OCI-LY3 (cell line): ENCODE measurements around the gene MAPK8IP2.

ENCODE experiments used
- H2AFZ ChIP-seq: fragments of 200-600, 300-600 bp; shearing (Covaris generic); 2 replicates; pipeline ENCODE4 v1.6.0; 2014; ENCODE audit warnings: antibody characterized with exemption, low read depth, low read length
- H3K27ac ChIP-seq: fragments of 200-600, 300-600 bp; sonication (generic); 2 replicates; pipeline ENCODE4 v1.5.1; 2014; ENCODE audit warnings: mild to moderate bottlenecking, low read length, moderate library complexity, mixed read lengths
- H3K27me3 ChIP-seq: fragments of 200-600, 300-600 bp; sonication (generic); 2 replicates; pipeline ENCODE4 v1.6.1; 2014; ENCODE audit warnings: low read depth, low read length, mixed read lengths
- H3K36me3 ChIP-seq: fragments of 200-600, 300-600 bp; sonication (generic); replicated peaks from 2 replicates; pipeline ENCODE3; 2014; ENCODE audit warnings: low read depth, low read length, mixed read lengths
- H3K4me1 ChIP-seq: fragments of 300-600, 200-600 bp; sonication (generic); 2 replicates; pipeline ENCODE4 v1.6.1; 2014; ENCODE audit warnings: low read length, mixed read lengths
- H3K4me2 ChIP-seq: fragments of 200-600, 300-600 bp; sonication (generic); 2 replicates; pipeline ENCODE4 v1.6.1; 2014; ENCODE audit warnings: low read length, mixed read lengths
- H3K4me3 ChIP-seq: fragments of 300-600, 200-600 bp; sonication (generic); 2 replicates; pipeline ENCODE4 v1.5.1; 2014; ENCODE audit warnings: antibody characterized with exemption, mild to moderate bottlenecking, low read length, moderate library complexity
- H3K79me2 ChIP-seq: fragments of 300-600, 200-600 bp; shearing (Covaris generic); 2 replicates; pipeline ENCODE4 v1.6.1; 2014; ENCODE audit warnings: mild to moderate bottlenecking, low read length, mixed read lengths
- H3K9ac ChIP-seq: fragments of 300-600, 200-600 bp; shearing (Covaris generic); 2 replicates; pipeline ENCODE4 v1.6.0; 2014; ENCODE audit warnings: mild to moderate bottlenecking, low read length, moderate library complexity
- H3K9me3 ChIP-seq: fragments of 200-600, 300-600 bp; shearing (Covaris generic); 2 replicates; pipeline ENCODE4 v1.6.1; 2014; ENCODE audit warnings: low read length, mixed read lengths; ENCODE audit not compliant: insufficient read depth
- H4K20me1 ChIP-seq: fragments of 200-600, 300-600 bp; sonication (generic); 2 replicates; pipeline ENCODE4 v1.6.1; 2016; ENCODE audit warnings: low read length, mixed read lengths; ENCODE audit not compliant: insufficient read depth
- CTCF ChIP-seq: fragments of 200-600, 300-600 bp; sonication (generic); IDR thresholded peaks from 2 replicates; pipeline ENCODE4 v1.5.1; 2014; ENCODE audit warnings: antibody characterized with exemption, low read length, low read depth
- EZH2phosphoT487 ChIP-seq: fragments of 200-600 bp; shearing (Covaris generic); IDR thresholded peaks from 2 replicates; pipeline ENCODE4 v1.6.1; 2018; ENCODE audit warnings: antibody characterized with exemption, mixed run types, low read depth

MAPK8IP2 gene

GRCh38 chr22:50572965-50573364 lies 27.6 kb upstream of the MAPK8IP2 start:
- H3K4me2 ChIP-seq = no peak overlapping the region
- H4K20me1 ChIP-seq = no peaks in the 10 kb centered on the region
- no peaks in the 10 kb centered on the region for H3K9me3 ChIP-seq
- no peaks in the 10 kb centered on the region for H3K4me1 ChIP-seq
- H3K27me3 ChIP-seq = no peaks in the 10 kb centered on the region
- no peak overlapping the region for H3K9ac ChIP-seq
- no peak overlapping the region for H3K27ac ChIP-seq
- TF ChIP-seq EZH2phosphoT487 = no peak
- no peak for TF ChIP-seq CTCF
- peaks cover 4% of the 10 kb centered on the region for H3K36me3 ChIP-seq
- H3K4me3 ChIP-seq = no peak overlapping the region
- no peak overlapping the region for H2AFZ ChIP-seq
- no peaks in the 10 kb centered on the region for H3K79me2 ChIP-seq

GRCh38 chr22:50573491-50574382 lies 26.9 kb upstream of the MAPK8IP2 start:
- no peak overlapping the region for H3K4me2 ChIP-seq
- H3K27ac ChIP-seq = no peak overlapping the region
- H3K27me3 ChIP-seq = no peaks in the 10 kb centered on the region
- H3K9ac ChIP-seq = no peak overlapping the region
- no peak overlapping the region for H3K4me3 ChIP-seq
- no peak overlapping the region for H2AFZ ChIP-seq
- H4K20me1 ChIP-seq = no peaks in the 10 kb centered on the region
- no peaks in the 10 kb centered on the region for H3K9me3 ChIP-seq
- no peaks in the 10 kb centered on the region for H3K4me1 ChIP-seq
- peaks cover 4% of the 10 kb centered on the region for H3K36me3 ChIP-seq
- TF ChIP-seq CTCF = no peak
- no peak for TF ChIP-seq EZH2phosphoT487
- H3K79me2 ChIP-seq = no peaks in the 10 kb centered on the region

GRCh38 chr22:50574383-50574755 lies 26.2 kb upstream of the MAPK8IP2 start:
- no peaks in the 10 kb centered on the region for H3K9me3 ChIP-seq
- no peaks in the 10 kb centered on the region for H4K20me1 ChIP-seq
- H3K27ac ChIP-seq = no peak overlapping the region
- no peaks in the 10 kb centered on the region for H3K4me1 ChIP-seq
- H3K79me2 ChIP-seq = no peaks in the 10 kb centered on the region
- H3K4me3 ChIP-seq = no peak overlapping the region
- TF ChIP-seq CTCF = no peak
- no peak for TF ChIP-seq EZH2phosphoT487
- H2AFZ ChIP-seq = no peak overlapping the region
- H3K9ac ChIP-seq = no peak overlapping the region
- no peaks in the 10 kb centered on the region for H3K27me3 ChIP-seq
- H3K4me2 ChIP-seq = no peak overlapping the region
- H3K36me3 ChIP-seq = peaks cover 4% of the 10 kb centered on the region

GRCh38 chr22:50575426-50575941 lies 25.1 kb upstream of the MAPK8IP2 start:
- H3K4me3 ChIP-seq = no peak overlapping the region
- H3K4me2 ChIP-seq = no peak overlapping the region
- H3K9ac ChIP-seq = no peak overlapping the region
- no peaks in the 10 kb centered on the region for H3K27me3 ChIP-seq
- H3K79me2 ChIP-seq = no peaks in the 10 kb centered on the region
- H3K36me3 ChIP-seq = peaks cover 4% of the 10 kb centered on the region
- H3K27ac ChIP-seq = no peak overlapping the region
- no peaks in the 10 kb centered on the region for H3K4me1 ChIP-seq
- H3K9me3 ChIP-seq = no peaks in the 10 kb centered on the region
- H4K20me1 ChIP-seq = no peaks in the 10 kb centered on the region
- TF ChIP-seq EZH2phosphoT487 (no peak), CTCF (no peak)
- no peak overlapping the region for H2AFZ ChIP-seq
